22Rv1 (cell line): ENCODE measurements around the gene RREB1.

Experiments
- H3K27ac ChIP-seq: fragments of 450-650 bp; 2 replicates; pipeline ENCODE4 v1.5.1; 2017
- ZFX ChIP-seq: fragments of 450-650 bp; IDR thresholded peaks from 2 replicates; pipeline ENCODE4 v1.6.1; 2017; ENCODE audit warnings: antibody characterized with exemption, borderline replicate concordance
- TF ChIP-seq, protein P1 (sequence below): fragments of 450-650 bp; IDR thresholded peaks from 2 replicates; pipeline ENCODE4 v1.5.1; 2017; ENCODE audit warnings: mild to moderate bottlenecking

Gene RREB1

DNA sequence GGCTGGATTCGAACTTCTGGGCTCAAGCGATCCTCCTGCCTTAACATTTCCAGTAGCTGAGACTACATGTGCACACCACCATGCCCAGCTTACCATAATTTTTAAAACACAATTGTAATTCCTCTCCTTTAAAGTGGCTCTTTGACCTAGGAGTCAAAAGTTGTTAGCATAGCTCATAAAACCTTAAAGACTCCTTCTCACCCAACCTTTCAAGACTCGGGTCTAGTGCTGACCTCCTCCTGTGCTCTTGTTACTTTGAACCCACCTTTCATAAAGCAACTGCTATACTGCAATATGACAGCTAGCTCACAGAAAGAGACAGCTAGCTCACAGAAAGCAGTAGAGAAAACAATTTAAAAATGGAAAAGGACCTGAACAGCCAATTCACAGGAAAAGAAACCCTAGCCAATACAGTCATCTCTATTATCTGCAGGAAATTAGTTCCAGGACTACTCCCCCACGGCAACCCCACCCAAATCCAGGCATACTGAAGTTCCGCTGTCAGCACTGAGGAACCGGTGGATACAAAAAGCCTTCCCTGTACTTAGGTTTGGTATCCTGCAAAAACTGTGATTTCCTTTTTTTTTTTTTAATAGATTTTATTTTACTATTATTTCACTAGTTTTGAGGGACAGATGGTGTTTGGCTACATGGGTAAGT is 185.0 kb downstream of the RREB1 start:
- TF ChIP-seq ZFX = no peak
- TF ChIP-seq, protein P1, sequence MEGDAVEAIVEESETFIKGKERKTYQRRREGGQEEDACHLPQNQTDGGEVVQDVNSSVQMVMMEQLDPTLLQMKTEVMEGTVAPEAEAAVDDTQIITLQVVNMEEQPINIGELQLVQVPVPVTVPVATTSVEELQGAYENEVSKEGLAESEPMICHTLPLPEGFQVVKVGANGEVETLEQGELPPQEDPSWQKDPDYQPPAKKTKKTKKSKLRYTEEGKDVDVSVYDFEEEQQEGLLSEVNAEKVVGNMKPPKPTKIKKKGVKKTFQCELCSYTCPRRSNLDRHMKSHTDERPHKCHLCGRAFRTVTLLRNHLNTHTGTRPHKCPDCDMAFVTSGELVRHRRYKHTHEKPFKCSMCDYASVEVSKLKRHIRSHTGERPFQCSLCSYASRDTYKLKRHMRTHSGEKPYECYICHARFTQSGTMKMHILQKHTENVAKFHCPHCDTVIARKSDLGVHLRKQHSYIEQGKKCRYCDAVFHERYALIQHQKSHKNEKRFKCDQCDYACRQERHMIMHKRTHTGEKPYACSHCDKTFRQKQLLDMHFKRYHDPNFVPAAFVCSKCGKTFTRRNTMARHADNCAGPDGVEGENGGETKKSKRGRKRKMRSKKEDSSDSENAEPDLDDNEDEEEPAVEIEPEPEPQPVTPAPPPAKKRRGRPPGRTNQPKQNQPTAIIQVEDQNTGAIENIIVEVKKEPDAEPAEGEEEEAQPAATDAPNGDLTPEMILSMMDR = no peak

DNA sequence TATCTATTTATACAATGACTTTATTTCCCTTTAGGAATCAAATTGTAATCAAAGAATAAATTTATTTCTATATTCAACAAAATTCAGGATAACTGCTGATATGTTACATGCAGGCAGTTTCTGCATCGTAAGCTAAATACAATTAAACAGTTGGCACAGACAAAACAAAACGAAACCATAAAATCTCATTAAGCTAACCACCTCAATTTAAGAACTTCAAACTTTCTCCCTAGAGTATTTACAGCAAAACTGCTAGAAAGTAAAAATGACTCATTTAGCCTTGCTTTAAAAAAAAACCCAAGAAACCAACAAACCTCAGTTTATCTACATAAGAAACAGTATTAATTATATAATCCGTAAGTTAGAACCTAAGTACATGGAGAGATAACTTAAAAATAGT is 188.2 kb downstream of the RREB1 start:
- no peak for TF ChIP-seq ZFX
- TF ChIP-seq, protein P1 = no peak

More for the DNA sequence above, 185.0 kb downstream of the RREB1 start:
- H3K27ac ChIP-seq = no peak overlapping the region

DNA sequence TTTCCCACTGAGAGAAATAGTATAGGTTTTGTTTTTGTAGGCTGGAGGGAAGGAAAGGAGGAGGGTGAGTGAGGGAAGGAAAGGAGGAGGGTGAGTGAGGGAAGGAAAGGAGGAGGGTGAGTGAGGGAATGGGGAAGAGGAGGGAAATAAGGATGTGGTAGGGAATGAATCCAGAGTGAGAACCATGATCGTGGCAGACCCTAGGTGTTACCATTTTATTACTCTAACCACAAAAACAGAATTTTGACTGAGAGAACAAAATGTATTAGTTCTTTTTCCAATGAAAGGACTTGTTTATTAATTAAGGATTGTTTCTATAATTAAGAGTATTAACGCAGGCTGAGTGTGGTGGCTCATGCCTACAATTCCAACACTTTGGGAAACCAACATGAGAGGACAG is 188.8 kb downstream of the RREB1 start:
- H3K27ac ChIP-seq = no peak overlapping the region
- TF ChIP-seq, protein P1 = no peak
- no peak for TF ChIP-seq ZFX

More for the DNA sequence above, 188.2 kb downstream of the RREB1 start:
- no peak overlapping the region for H3K27ac ChIP-seq

DNA sequence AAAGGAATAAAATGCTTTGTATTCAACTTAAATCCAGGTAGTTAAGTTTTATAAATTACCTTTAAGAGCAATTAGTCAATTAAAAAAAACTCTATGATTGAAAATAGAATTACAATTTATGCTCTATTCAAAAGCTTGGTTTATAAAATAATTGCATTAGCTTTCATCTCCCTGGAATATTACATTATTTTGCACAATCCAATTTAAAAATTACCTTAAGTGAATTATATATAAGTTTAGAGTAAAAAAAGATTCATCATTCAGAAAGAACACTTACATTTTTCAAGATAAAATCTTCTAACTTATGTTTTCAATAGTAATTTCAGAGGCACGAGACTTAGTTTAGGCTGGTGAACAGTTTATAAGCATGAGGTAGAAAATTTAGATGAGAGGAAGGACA is 190.4 kb downstream of the RREB1 start:
- TF ChIP-seq ZFX = no peak
- TF ChIP-seq, protein P1 = no peak
- H3K27ac ChIP-seq = no peak overlapping the region

DNA sequence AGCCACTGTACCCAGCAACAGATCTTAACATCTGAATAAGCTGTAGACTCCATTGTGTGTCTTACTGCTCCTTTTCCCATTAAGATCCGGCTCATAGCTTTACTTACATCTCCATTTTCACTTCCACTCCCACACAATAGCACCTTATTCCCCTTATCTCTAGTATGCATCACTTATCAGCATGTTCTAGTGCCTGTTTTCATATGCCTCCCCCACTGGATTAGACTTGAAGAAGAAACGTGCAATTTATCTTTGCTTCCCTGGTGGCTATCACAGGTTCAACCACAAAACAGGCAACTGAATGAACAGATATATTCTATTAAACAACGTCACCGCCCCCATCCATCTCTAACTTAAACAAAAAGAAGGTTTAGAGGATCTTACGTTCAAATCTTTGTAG is 193.2 kb downstream of the RREB1 start:
- TF ChIP-seq, protein P1 = no peak
- no peak for TF ChIP-seq ZFX
- no peak overlapping the region for H3K27ac ChIP-seq
